Caco-2 (cell line): ENCODE data around the gene S100A3. TPM values are rescaled to one million over a fixed set of nuclear protein-coding genes. Genes with fewer than 3 reads are reported as not detected.

ENCODE experiments used
- BruUV-seq: library from RNA; stranded (reverse); fragments of 400-500 nt; replicated peaks from 2 replicates; lab custom pipeline; 2021; lab: Mats Ljungman, UMichigan
- CTCF ChIA-PET: fragments of 300-600 bp; sonication (Branson Sonifier 250); formaldehyde crosslinking; loops from one replicate; lab custom pipeline; 2022; ENCODE audit warnings: antibody characterized with exemption; lab: Charles Lee
- POLR2A ChIA-PET: fragments of 300-600 bp; sonication (Branson Sonifier 250); formaldehyde crosslinking; loops from one replicate; lab custom pipeline; 2022; ENCODE audit warnings: antibody characterized with exemption; lab: Charles Lee
- DNase-seq, 2 experiments: peaks; one replicate each; pipeline versions ENCODE4 v3.0.0 to v3.0.0-alpha.2; 2020 to 2022
- H3K27me3 ChIP-seq: replicated peaks from 2 replicates; pipeline ENCODE4 v1.6.0; 2011; ENCODE audit warnings: low read length; ENCODE audit not compliant: control insufficient read depth, insufficient read depth
- H3K36me3 ChIP-seq: 2 replicates; pipeline ENCODE4 v1.5.1; 2011; ENCODE audit warnings: low read length; ENCODE audit not compliant: control insufficient read depth, insufficient read depth
- H3K4me1 ChIP-seq: fragments of 250-450 bp; sonication (Bioruptor Pico); 2 replicates; pipeline ENCODE4 v1.5.1; 2020; ENCODE audit warnings: mild to moderate bottlenecking
- H3K4me3 ChIP-seq: 2 replicates; pipeline ENCODE4 v1.5.1; 2011; ENCODE audit warnings: low read depth, mild to moderate bottlenecking, control low read depth, low read length
- H3K9me3 ChIP-seq: fragments of 250-450 bp; sonication (Bioruptor Pico); 2 replicates; pipeline ENCODE4 v1.5.1; 2020; ENCODE audit warnings: mild to moderate bottlenecking, moderate library complexity
- H3K27ac Mint-ChIP-seq: one replicate; pipeline ENCODE4 v1.8.0; 2022; ENCODE audit warnings: mixed read lengths; ENCODE audit not compliant: unreplicated experiment
- H3K27me3 Mint-ChIP-seq: one replicate; pipeline ENCODE4 v1.8.0; 2022; ENCODE audit warnings: mixed read lengths; ENCODE audit not compliant: insufficient read depth, unreplicated experiment
- H3K36me3 Mint-ChIP-seq: one replicate; pipeline ENCODE4 v1.8.0; 2022; ENCODE audit warnings: mild to moderate bottlenecking, mixed read lengths; ENCODE audit not compliant: insufficient read depth, unreplicated experiment
- H3K4me1 Mint-ChIP-seq: one replicate; pipeline ENCODE4 v1.8.0; 2022; ENCODE audit warnings: low read depth, mixed read lengths; ENCODE audit not compliant: unreplicated experiment
- H3K4me3 Mint-ChIP-seq: one replicate; pipeline ENCODE4 v1.8.0; 2022; ENCODE audit warnings: mild to moderate bottlenecking, moderate library complexity, mixed read lengths; ENCODE audit not compliant: unreplicated experiment
- H3K9me3 Mint-ChIP-seq: one replicate; pipeline ENCODE4 v1.8.0; 2022; ENCODE audit warnings: mixed read lengths; ENCODE audit not compliant: unreplicated experiment
- intact Hi-C: fragments of 100-400 bp; cut with micrococcal nuclease; formaldehyde crosslinking; loops from one replicate; pipeline ENCODE4 v1.10.0; 2022; ENCODE audit not compliant: unreplicated experiment
- total RNA-seq: library from RNA; stranded (reverse); gene quantifications from 2 replicates; pipeline ENCODE4 v1.2.3, GENCODE V29; 2022
- TF ChIP-seq, protein P1 (sequence below), 2 experiments: fragments of 200-600 bp in 1 of 2; IDR thresholded peaks; 1 replicate in 1 of 2; 2 replicates in 1 of 2; pipeline versions ENCODE4 v1.5.1 to v1.8.0; 2011 to 2022; ENCODE audit warnings: antibody characterized with exemption in 1 of 2, control low read depth in 1 of 2, inconsistent platforms in 1 of 2, low read depth in 1 of 2, low read length in 1 of 2, mild to moderate bottlenecking in 1 of 2, moderate library complexity in 1 of 2; ENCODE audit not compliant: insufficient read depth in 1 of 2, severe bottlenecking in 1 of 2, unreplicated experiment in 1 of 2

Gene S100A3
- total RNA-seq, 1 experiment from 2014 or later: 0.61 TPM

DNA sequence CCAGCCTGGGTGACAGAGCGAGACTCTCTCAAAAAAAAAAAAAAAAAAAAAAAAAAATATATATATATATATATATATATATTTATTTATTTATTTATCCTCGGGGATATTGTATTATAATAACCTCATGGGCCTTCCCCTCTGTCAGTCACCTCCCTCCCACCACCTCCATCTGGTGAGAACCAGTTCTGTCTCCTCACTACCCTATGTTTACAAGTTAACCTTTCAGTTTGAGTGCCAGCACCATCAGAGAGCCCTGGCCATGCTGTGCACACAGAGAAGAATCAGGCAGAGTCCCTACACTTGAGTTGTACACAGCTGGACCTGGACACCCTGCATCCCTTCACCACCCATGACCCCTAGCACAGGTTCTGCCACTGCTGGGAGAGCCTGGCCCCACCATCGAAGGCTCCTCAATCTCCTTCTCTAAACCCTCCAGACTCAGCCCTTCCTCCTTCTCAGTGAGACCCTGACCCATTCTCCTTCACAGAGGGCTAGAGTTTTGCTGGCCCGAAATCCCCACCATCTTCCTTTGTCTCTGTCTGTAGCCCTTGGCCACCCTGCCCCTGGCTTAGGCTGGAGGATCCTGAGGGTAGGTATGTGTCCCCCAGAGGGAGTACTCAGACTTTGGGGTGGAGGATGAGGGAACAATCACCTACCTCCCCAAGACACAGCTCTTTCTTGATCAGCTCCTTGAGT is 9.5 kb downstream of the S100A3 start:
- Mint-ChIP-seq H3K27me3 (no peaks in the 10 kb centered on the region), H3K4me3 (no peak overlapping the region), H3K36me3 (peaks cover 24% of the 10 kb centered on the region), H3K27ac (peak overlapping the region; percentile 6), H3K4me1 (peaks cover 21% of the 10 kb centered on the region), H3K9me3 (no peaks in the 10 kb centered on the region)
- CTCF ChIA-PET: interaction anchor here (0.5 kb wide), 1 partner anchor 1543 kb away, joined by 3 read pairs; no protein-coding TSS in a partner anchor
- intact Hi-C loops: no loop called here
- Histone ChIP-seq H3K4me1 (peaks cover 17% of the 10 kb centered on the region), H3K4me3 (no peak overlapping the region), H3K27me3 (no peaks in the 10 kb centered on the region), H3K9me3 (no peaks in the 10 kb centered on the region), H3K36me3 (no peaks in the 10 kb centered on the region; the same call in 1 of the 2 replicates)
- no peak for DNase-seq
- TF ChIP-seq, protein P1, sequence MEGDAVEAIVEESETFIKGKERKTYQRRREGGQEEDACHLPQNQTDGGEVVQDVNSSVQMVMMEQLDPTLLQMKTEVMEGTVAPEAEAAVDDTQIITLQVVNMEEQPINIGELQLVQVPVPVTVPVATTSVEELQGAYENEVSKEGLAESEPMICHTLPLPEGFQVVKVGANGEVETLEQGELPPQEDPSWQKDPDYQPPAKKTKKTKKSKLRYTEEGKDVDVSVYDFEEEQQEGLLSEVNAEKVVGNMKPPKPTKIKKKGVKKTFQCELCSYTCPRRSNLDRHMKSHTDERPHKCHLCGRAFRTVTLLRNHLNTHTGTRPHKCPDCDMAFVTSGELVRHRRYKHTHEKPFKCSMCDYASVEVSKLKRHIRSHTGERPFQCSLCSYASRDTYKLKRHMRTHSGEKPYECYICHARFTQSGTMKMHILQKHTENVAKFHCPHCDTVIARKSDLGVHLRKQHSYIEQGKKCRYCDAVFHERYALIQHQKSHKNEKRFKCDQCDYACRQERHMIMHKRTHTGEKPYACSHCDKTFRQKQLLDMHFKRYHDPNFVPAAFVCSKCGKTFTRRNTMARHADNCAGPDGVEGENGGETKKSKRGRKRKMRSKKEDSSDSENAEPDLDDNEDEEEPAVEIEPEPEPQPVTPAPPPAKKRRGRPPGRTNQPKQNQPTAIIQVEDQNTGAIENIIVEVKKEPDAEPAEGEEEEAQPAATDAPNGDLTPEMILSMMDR (IDR thresholded peaks at IDR 0.05; ENCODE audit: insufficient read depth in 1 of 2, low read depth in 1 of 2, low read length in 1 of 2, severe bottlenecking in 1 of 2, unreplicated experiment in 1 of 2): no peak
- no TSS peak for BruUV-seq
- POLR2A ChIA-PET: no interaction called here

DNA sequence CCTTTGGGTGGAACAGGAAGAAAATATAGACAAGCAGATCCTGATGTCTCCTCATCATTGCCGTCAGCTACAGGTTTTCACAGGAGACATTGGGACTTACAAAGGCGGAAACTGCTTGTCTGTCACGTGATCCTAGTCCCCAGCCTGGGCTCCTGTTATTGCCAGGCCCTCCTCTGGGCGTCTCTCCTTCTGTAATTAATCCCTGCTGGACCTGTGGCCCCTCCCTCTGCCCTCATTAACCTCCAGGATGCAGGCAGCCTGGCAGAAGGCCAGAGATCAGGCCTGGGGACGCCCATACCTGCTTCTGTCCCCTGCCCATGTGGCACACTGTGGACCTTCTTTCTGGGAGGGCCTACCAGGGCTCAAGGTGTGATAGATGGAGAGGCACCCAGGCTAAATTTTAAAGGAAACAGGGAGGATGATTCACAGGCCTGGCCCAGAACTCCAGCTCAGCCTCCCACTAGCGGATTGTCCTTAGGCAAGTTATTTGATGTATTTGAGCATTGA is 10.7 kb downstream of the S100A3 start:
- Mint-ChIP-seq H3K27ac (no peak overlapping the region), H3K9me3 (no peaks in the 10 kb centered on the region), H3K4me3 (no peak overlapping the region), H3K27me3 (no peaks in the 10 kb centered on the region), H3K36me3 (peaks cover 26% of the 10 kb centered on the region), H3K4me1 (peaks cover 22% of the 10 kb centered on the region)
- DNase-seq: no peak
- peaks cover 21% of the 10 kb centered on the region for H3K4me1 ChIP-seq
- no peaks in the 10 kb centered on the region for H3K9me3 ChIP-seq
- no TSS peak for BruUV-seq
- intact Hi-C loops: no loop called here
- TF ChIP-seq, protein P1 (IDR thresholded peaks at IDR 0.05; ENCODE audit: insufficient read depth in 1 of 2, low read depth in 1 of 2, low read length in 1 of 2, severe bottlenecking in 1 of 2, unreplicated experiment in 1 of 2): no peak
- ChIA-PET POLR2A (no interaction called here), CTCF (no interaction called here)
- H3K27me3 ChIP-seq: no peaks in the 10 kb centered on the region
- no peaks in the 10 kb centered on the region; the same call in 1 of the 2 replicates for H3K36me3 ChIP-seq
- no peak overlapping the region for H3K4me3 ChIP-seq

- intact Hi-C loops: no loop called here
- Mint-ChIP-seq H3K36me3 (peaks cover 21% of the 10 kb centered on the region), H3K27me3 (no peaks in the 10 kb centered on the region), H3K9me3 (no peaks in the 10 kb centered on the region), H3K4me3 (no peak overlapping the region), H3K27ac (peak overlapping the region; percentile 94), H3K4me1 (peaks cover 32% of the 10 kb centered on the region)
- ChIA-PET CTCF (no interaction called here), POLR2A (no interaction called here)
- no peak for DNase-seq
- Histone ChIP-seq H3K27me3 (no peaks in the 10 kb centered on the region), H3K36me3 (no peaks in the 10 kb centered on the region; the same call in 1 of the 2 replicates), H3K9me3 (no peaks in the 10 kb centered on the region), H3K4me3 (no peak overlapping the region), H3K4me1 (peaks cover 29% of the 10 kb centered on the region)
- TF ChIP-seq, protein P1 (IDR thresholded peaks at IDR 0.05; ENCODE audit: insufficient read depth in 1 of 2, low read depth in 1 of 2, low read length in 1 of 2, severe bottlenecking in 1 of 2, unreplicated experiment in 1 of 2): no peak
- no TSS peak for BruUV-seq
These were observed 11.7 kb downstream of the S100A3 start for GRCh38 chr1:153537376-153537730.
